ENCODE measurements around the gene RANGAP1.
A peak's percentile ranks its signal among the peaks of the same experiment; 100 is the strongest.

Gene RANGAP1

GRCh38 chr22:41241133-41241676, 44.8 kb downstream of the RANGAP1 start:
- DNase-seq: no peak
- intact Hi-C loops (cut with DNase I): no loop called here

GRCh38 chr22:41240377-41241132, 45.4 kb downstream of the RANGAP1 start, which contains the start of gene CHADL:
TSS of gene CHADL (minus strand) at chr22:41240931. CDS start at chr22:41240881, 50 bp downstream.
- peak; percentile 87 to 99 (median 96) for DNase-seq
- intact Hi-C loops (cut with DNase I): no loop called here

DNA sequence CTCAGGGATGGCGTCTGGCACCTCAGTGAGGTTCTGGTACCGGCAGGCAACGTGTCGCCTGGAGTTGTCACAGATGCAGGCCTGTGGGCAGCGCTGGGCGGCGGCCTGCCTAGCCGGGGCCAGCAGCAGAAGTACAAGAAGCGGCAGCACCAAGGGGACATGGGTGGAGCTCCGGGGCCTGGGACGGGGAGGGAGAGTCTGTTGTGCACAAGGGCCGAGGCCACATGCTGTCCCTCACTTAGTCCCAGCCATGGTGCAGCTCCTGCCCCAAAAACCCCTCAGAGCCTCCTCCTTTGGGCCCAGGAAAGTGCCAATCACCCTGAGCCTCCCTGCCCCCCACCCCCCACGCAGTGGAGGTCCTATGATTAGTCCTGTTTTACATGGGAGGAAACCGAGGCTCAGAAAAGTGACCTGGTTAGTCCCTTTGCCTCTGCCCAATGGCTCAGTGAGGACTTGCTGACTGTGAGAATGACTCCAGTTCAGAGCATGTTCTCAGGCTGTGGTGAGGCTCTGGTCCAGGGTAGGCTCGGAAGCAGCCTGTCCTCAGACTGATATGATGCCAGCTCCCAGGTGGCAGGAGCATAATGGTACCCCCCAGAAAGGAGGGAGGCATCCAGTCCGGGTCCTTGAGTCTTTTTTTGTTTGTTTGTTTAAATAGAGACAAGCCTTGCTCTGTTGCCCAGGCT, 46.4 kb downstream of the RANGAP1 start:
- DNase-seq: peak in 36 of 42 donors; percentile 28 to 78 (median 56)

DNA sequence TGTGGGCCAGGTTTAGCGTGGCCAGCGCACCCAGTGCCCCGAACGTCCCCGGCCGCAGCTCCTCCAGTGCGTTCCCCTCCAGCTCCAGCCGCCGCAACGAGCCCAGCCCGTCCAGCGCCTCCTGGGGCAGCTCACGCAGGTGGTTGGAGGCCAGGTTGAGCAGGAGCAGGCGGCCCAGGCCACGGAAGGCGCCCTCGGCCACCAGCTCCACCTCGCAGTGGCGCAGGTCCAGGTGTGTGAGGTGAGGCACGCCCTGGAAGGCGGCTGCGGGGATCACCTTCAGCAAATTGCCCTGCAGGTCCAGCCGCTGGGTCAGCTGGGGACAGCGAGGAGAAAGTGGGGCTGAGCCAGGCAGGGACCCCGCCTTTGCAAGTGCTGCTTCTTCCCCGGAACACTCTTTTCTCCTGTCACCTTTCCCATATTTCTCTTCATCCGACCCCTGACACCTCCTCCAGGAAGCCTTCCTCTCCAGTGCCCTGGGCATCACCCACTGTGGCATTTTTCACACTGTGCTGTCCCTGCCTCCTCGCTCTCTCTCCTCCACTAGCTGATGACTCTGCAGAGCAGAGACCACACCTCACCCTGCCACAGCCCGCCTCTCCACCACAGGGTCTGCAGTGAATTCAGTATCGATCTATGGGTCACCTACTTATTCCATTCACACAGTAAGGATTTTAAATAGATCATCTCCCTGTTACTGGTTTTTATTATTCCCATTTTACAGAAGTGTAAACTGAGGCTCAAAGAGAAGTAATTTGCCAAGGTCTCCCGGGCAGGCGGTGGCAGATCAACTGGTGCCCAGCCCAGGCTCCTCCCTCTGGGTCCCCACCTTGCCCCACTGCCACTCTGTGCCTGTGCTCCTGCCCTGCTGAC, 47.2 kb downstream of the RANGAP1 start:
- no peak for DNase-seq
- intact Hi-C loops (cut with DNase I): loop anchor here (10.0 kb wide), 1 partner anchor 46 kb away; the partner anchor contains the start of gene RANGAP1

More for the DNA sequence above, 46.4 kb downstream of the RANGAP1 start:
- intact Hi-C loops (cut with DNase I): loop anchor here (10.0 kb wide), 1 partner anchor 45 kb away; the partner anchor contains the start of gene RANGAP1

DNA sequence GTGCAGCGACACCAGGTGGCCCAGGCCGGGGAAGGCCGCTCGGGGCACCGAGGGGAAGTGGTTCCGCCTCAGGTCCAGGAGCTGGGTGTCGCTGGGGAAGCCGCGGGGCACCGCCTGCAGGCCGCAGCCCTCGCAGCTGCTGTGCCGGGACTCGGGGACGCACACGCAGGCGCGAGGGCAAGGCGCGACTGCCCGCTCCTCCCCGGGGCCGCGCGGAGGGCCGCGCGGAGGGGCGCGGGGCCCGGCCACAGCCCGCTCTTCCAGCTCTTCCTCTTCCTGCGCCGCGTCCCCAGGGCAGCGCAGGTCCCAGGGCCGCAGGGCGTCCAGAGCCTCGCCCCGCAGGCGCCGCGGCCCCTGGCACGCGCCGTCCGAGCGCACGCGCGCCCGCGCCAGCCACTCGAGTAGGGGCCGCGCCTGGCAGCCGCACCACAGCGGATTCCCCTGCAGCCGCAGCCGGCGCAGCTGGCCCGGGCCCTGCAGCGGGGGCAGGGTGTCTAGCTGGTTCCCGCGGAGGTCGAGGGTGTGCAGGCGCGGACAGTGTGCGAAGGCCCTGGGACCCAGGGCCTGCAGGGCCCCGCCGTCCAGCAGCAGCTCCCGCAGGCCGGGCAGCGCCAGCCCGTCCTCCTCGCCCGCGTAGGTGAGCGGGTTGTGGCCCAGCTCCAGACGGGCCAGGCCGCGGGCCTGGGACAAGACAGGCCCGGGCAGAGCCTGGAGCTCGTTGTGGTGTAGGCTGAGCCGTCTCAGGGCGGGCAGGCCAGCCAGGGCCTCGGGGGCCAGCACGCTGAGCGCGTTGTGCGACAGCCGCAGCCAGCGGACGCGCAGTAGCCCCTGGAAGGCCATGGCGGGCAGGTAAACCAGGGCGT, 48.0 kb downstream of the RANGAP1 start:
- intact Hi-C loops (cut with DNase I): loop anchor here (10.0 kb wide), 1 partner anchor 47 kb away; the partner anchor contains the start of gene RANGAP1
- DNase-seq: peak in 41 of 42 donors; percentile 38 to 87 (median 71)

- intact Hi-C loops (cut with DNase I): loop anchor here (10.0 kb wide), 1 partner anchor 48 kb away; the partner anchor contains the start of gene RANGAP1
- DNase-seq: no peak
Observed at GRCh38 chr22:41237036-41237706, 48.8 kb downstream of the RANGAP1 start.

- DNase-seq: no peak
- intact Hi-C loops (cut with DNase I): loop anchor here (10.0 kb wide), 1 partner anchor 50 kb away; the partner anchor contains the start of gene RANGAP1
Observed at GRCh38 chr22:41234815-41235695, 50.9 kb downstream of the RANGAP1 start.

- intact Hi-C loops (cut with DNase I): loop anchor here (10.0 kb wide), 1 partner anchor 53 kb away; the partner anchor contains the start of gene RANGAP1
- DNase-seq: no peak
Observed at GRCh38 chr22:41231369-41231768, 54.6 kb downstream of the RANGAP1 start.

- DNase-seq: no peak
- intact Hi-C loops (cut with DNase I): loop anchor here (10.0 kb wide), 1 partner anchor 54 kb away; the partner anchor contains the start of gene RANGAP1
Observed at GRCh38 chr22:41230401-41230785, 55.6 kb downstream of the RANGAP1 start.

GRCh38 chr22:41229730-41230400, 56.1 kb downstream of the RANGAP1 start:
- peak in 7 of 42 donors; percentile 30 to 64 (median 42) for DNase-seq
- intact Hi-C loops (cut with DNase I): loop anchor here (10.0 kb wide), 1 partner anchor 55 kb away; the partner anchor contains the start of gene RANGAP1

DNA sequence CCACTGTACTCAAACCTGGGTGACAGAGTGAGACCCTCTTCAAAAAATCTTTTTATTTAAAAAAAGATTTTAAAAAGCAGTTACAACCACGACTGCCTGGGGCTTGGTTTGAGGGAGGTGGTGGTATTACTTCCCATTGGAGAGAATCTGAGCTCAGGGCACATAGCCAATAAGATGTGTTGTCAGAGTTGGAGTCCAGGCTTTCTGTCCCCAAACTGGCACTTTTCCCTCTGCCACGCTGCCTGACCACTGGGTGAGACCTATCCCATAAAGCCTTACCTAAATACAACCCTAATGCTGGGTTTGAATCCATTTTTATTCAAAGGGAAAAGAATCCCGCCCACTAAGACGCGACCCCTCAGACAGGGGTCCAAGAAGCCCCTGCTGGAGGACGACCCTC, 56.8 kb downstream of the RANGAP1 start:
- intact Hi-C loops (cut with DNase I): no loop called here
- no peak for DNase-seq

- intact Hi-C loops (cut with DNase I): no loop called here
- peak in 17 of 42 donors; percentile 21 to 58 (median 45) for DNase-seq
Observed at GRCh38 chr22:41226723-41227655, 59.0 kb downstream of the RANGAP1 start.

DNA sequence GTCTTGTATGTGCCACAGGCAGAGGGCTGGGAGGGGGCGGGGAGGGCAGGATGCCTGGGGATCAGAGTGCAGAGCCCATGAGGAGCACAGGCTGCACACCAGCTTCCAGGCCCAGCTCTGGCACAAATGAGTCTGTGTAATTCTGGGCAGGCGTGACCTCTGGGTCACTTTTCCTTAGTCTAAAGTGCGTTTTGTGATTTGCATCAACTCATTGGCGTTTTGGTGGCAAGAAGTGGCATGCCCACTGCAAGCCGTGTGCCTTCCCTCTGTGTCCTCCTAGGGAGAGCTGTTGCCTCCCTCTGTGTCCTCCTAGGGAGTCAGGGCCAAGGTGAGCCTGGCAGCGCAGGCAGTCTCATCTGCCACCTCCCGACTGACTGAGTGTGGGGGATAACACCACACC, 62.5 kb downstream of the RANGAP1 start:
- intact Hi-C loops (cut with DNase I): no loop called here
- DNase-seq: no peak

GRCh38 chr22:41222846-41223507, 63.0 kb downstream of the RANGAP1 start:
- intact Hi-C loops (cut with DNase I): no loop called here
- DNase-seq: peak in 3 of 42 donors; percentile 24 to 54 (median 52)

All from head of caudate nucleus (tissue), 42 donors.